ENCODE data around the gene DPPA3. TPM values are rescaled to one million over a fixed set of nuclear protein-coding genes. Genes with fewer than 3 reads are reported as not detected.
"Not testable (repeated sequence)": the region's sequence is repeated elsewhere in the genome, so short reads cannot be mapped to it uniquely, and the experiment has no call there.

The DPPA3 gene
- total RNA-seq, 3 donors from 2014 or later (not counting 1 experiment from before 2014, with no cell fraction given), result not detected

GRCh38 chr12:7751394-7751793 is 40.2 kb downstream of the DPPA3 start:
- DNase-seq (peak in 1 of 2 donors; percentile 8), ATAC-seq (peak in 1 of 3 donors; percentile 41)
- H3K27ac ChIP-seq (ENCODE audit: low read length), result no peak overlapping the region
- no peak for TF ChIP-seq CTCF (IDR thresholded peaks at IDR 0.05)
- H3K4me1 Mint-ChIP-seq, result peaks cover 29 to 32% of the 10 kb centered on the region in 2 donors
- H3K9me3 Mint-ChIP-seq, result no peaks in the 10 kb centered on the region
- peak overlapping the region; percentile 50 for H3K4me3 Mint-ChIP-seq
- no peaks in the 10 kb centered on the region for H3K36me3 ChIP-seq (ENCODE audit: control insufficient read depth, insufficient read depth, low read length)
- H3K4me3 ChIP-seq (ENCODE audit: low read length), result no peak overlapping the region
- peaks cover 49% of the 10 kb centered on the region for H3K4me1 ChIP-seq (ENCODE audit: control insufficient read depth, insufficient read depth, low read length)
- no peaks in the 10 kb centered on the region for H3K36me3 Mint-ChIP-seq
- no peaks in the 10 kb centered on the region for H3K27me3 Mint-ChIP-seq (ENCODE audit: low read depth in 2 of 2)
- H3K27me3 ChIP-seq (ENCODE audit: control insufficient read depth, insufficient read depth, low read length), result no peaks in the 10 kb centered on the region
- intact Hi-C loops (cut with micrococcal nuclease), result no loop called here
- WGBS (ENCODE audit: insufficient coverage), result 76% methylated on average over 20 of the region's 20 CpGs
- H3K9me3 ChIP-seq (ENCODE audit: control insufficient read depth, insufficient read depth, low read length), result no peaks in the 10 kb centered on the region
- H3K27ac Mint-ChIP-seq, result peak overlapping the region in 1 of 2 donors; percentile 10

- H3K27me3 ChIP-seq (ENCODE audit: control insufficient read depth, insufficient read depth, low read length); H3K36me3 Mint-ChIP-seq; H3K9me3 ChIP-seq (ENCODE audit: control insufficient read depth, insufficient read depth, low read length); H3K27me3 Mint-ChIP-seq (ENCODE audit: low read depth in 2 of 2); H3K4me3 ChIP-seq (ENCODE audit: low read length); H3K27ac ChIP-seq (ENCODE audit: low read length); intact Hi-C loops (cut with micrococcal nuclease); H3K9me3 Mint-ChIP-seq; H3K36me3 ChIP-seq (ENCODE audit: control insufficient read depth, insufficient read depth, low read length): not testable (repeated sequence)
- WGBS (ENCODE audit: insufficient coverage), result 77% methylated on average over 35 of the region's 48 CpGs
- ATAC-seq (peak in 2 of 3 donors; percentile 41 to 74), DNase-seq (peak; percentile 16 to 18)
- H3K4me1 ChIP-seq (ENCODE audit: control insufficient read depth, insufficient read depth, low read length), result peaks cover 49% of the 10 kb centered on the region
- H3K4me3 Mint-ChIP-seq, result peak overlapping the region; percentile 68
- H3K27ac Mint-ChIP-seq, result peak overlapping the region in 1 of 2 donors; percentile 54
- peaks cover 29 to 32% of the 10 kb centered on the region in 2 donors for H3K4me1 Mint-ChIP-seq
Observed at GRCh38 chr12:7751941-7752922, 41.0 kb downstream of the DPPA3 start.

GRCh38 chr12:7755668-7756067 is 44.4 kb downstream of the DPPA3 start:
- H3K27me3 Mint-ChIP-seq (ENCODE audit: low read depth in 2 of 2); H3K9me3 ChIP-seq (ENCODE audit: control insufficient read depth, insufficient read depth, low read length); H3K4me3 ChIP-seq (ENCODE audit: low read length); H3K36me3 Mint-ChIP-seq; H3K27me3 ChIP-seq (ENCODE audit: control insufficient read depth, insufficient read depth, low read length); H3K9me3 Mint-ChIP-seq; intact Hi-C loops (cut with micrococcal nuclease); H3K36me3 ChIP-seq (ENCODE audit: control insufficient read depth, insufficient read depth, low read length): not testable (repeated sequence)
- peaks cover 46% of the 10 kb centered on the region for H3K4me1 ChIP-seq (ENCODE audit: control insufficient read depth, insufficient read depth, low read length)
- Mint-ChIP-seq H3K27ac (peak overlapping the region in 1 of 2 donors; percentile 63), H3K4me1 (peaks cover 29 to 32% of the 10 kb centered on the region in 2 donors), H3K4me3 (peak overlapping the region; percentile 71)
- 44% methylated on average over 9 of the region's 9 CpGs for WGBS (ENCODE audit: insufficient coverage)
- peak; percentile 48 to 72 (median 72) for ATAC-seq
- H3K27ac ChIP-seq (ENCODE audit: low read length), result peak overlapping the region; percentile 30
- peak; percentile 23 to 47 for DNase-seq

- Mint-ChIP-seq H3K4me3 (no peak overlapping the region), H3K4me1 (peaks cover 28 to 29% of the 10 kb centered on the region in 2 donors), H3K27ac (no peak overlapping the region), H3K27me3 (ENCODE audit: low read depth in 2 of 2) (no peaks in the 10 kb centered on the region), H3K36me3 (no peaks in the 10 kb centered on the region), H3K9me3 (no peaks in the 10 kb centered on the region)
- ATAC-seq (no peak), DNase-seq (no peak)
- no peaks in the 10 kb centered on the region for H3K36me3 ChIP-seq (ENCODE audit: control insufficient read depth, insufficient read depth, low read length)
- peaks cover 40% of the 10 kb centered on the region for H3K4me1 ChIP-seq (ENCODE audit: control insufficient read depth, insufficient read depth, low read length)
- no peak overlapping the region for H3K4me3 ChIP-seq (ENCODE audit: low read length)
- intact Hi-C loops (cut with micrococcal nuclease), result no loop called here
- no peak overlapping the region for H3K27ac ChIP-seq (ENCODE audit: low read length)
- 85% methylated on average over 1 of the region's 2 CpGs for WGBS (ENCODE audit: insufficient coverage)
- no peaks in the 10 kb centered on the region for H3K27me3 ChIP-seq (ENCODE audit: control insufficient read depth, insufficient read depth, low read length)
- no peak for TF ChIP-seq CTCF (IDR thresholded peaks at IDR 0.05)
- no peaks in the 10 kb centered on the region for H3K9me3 ChIP-seq (ENCODE audit: control insufficient read depth, insufficient read depth, low read length)
Observed at GRCh38 chr12:7756993-7757392, 45.8 kb downstream of the DPPA3 start.
